ENCODE results near the gene LRAT.
"Not testable (repeated sequence)": the region's sequence is repeated elsewhere in the genome, so short reads cannot be mapped to it uniquely, and the experiment has no call there.

The LRAT gene

DNA sequence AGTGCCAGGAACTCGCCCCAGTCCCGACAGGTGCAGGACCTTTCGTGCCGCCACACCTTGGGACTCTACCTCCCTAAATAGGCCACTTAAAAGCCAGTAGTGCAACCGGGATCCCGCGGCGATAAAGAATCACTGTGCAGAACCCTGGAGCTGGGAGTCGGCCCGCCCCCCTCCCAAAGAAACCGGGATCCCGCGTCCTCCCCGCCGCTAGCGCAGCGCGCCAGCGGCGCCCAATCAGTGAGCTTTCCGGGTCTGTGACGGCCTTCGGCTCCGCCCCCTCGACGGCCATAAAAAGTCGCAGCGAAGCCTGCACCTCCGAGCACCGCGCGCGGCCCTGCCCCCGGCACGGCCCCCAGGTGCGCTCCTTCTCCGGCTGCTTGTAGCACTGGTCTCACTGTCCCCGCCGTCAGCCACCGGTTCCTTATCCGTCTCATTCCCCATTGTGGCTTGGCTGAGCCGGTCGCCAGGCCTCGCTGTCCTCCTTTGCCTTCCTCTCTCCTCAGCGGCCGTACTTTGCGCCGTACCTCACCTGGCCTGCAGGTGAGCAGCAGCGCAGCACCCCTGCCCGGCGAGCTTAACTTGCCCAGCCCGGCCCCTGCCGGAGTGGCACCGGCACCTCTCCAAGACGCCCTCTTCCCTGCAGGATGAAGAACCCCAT is at the start of gene LRAT:
Gene LRAT (plus strand): TSS at position 318 of the 658 bp plus-strand sequence. CDS start 327 bp downstream, at position 645.
- peak; percentile 47 for DNase-seq

DNA sequence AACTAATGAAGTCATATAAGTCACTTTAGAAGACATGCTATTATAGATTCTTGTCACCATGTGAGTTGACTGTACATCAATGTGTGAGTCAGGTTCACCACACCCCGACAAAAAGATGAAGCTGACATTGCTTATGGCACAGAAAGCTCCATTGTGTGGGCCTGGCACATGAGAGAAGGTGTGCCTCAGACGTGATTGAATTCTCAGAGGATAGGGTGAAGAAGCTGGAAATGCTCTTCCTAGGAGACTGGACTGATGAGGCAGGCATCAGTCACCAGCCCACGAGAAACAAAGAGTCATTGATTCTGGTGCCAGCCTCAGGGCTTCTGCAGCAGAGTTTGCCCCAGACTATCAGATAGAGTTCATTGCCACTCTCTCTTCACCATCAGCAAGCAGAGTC is 35.9 kb upstream of the LRAT start:
- no peak for DNase-seq

DNA sequence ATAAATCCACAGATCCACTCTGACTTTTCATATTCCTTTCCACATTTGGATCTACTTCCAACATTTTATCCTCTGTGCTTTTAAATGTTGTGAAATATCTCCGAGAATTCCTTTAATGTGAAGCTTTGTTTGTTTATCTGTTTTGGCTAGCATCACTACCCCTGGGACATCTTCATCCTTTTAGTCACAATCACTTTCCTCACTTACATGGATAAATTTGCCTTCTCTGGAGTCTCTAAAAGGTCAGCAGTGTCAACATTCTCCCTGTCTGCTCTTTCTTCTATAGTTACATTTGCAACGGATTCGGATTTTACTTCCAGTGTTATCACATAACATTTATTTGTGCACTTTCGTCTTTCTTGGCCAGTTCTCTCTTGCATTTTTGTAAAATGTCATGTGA is 34.2 kb upstream of the LRAT start:
- DNase-seq = no peak

DNA sequence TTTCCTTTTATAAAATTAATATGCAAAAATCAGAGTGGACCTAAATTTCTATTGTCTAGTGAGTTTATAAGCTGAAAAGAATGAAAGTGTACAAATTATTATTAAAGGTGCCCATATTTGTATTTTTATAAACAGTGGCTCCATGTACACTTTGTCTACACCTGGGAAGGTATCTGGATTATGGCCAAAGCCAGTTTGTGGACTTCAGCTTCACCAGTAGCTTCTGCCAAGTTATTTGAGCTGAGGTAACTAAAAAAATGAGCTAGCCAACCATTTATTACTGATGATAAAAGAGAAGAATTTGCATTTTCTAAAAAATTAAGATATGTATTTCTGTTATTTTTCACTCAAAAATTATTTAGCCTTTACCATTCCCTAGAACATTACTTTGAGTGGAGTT is 32.3 kb upstream of the LRAT start:
- no peak for DNase-seq

DNA sequence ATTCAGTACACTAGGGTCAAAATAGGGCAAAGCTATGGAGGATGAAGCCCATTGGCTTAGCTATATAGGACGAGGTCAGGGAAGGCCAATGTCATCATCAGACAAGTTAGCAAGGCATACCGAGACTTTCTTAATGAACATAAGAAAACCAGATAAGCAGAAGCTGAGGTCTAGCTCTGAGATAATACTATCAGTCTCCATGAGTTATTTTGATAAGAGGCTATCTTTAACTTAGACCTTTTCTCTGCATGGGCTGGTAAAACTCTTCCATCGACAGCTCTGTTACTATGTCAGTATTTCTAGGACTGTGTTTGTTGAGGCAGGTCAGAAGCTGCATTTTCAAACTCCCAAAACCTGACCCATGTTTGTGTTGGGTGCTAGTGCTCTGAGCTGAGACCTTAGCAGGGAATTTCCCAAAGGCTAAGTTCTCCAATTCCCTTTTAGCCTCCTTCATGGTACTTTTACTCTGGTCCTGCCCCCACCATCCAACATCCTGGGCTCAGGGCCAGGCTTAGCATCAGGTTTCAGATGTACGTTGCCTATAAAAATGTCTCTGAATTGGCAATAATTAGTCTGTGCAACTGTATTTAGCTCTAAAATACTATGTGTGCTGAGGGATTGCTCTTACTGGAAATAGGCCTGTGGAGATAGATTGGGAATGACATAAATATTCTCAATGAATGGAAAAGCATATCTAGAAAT is 29.3 kb upstream of the LRAT start:
- no peak for DNase-seq

DNA sequence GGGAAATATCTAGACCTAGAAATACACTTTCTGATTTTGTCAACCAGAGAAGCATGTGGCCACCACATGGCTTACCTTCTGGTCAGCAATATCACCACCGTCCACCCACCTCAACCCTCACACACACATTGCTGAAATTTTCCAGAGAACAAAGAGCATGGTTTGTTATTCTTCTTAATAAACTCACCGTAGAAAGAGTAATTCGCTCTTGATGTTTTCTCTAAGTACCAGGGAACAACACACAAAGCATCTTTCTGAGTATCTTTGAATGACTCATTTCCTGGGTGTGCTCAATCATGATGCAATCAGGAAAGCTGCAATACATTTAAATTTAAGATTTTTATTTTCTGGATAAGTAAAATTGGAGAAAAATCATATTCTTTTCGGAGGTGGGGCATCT is 24.7 kb upstream of the LRAT start:
- DNase-seq = no peak

DNA sequence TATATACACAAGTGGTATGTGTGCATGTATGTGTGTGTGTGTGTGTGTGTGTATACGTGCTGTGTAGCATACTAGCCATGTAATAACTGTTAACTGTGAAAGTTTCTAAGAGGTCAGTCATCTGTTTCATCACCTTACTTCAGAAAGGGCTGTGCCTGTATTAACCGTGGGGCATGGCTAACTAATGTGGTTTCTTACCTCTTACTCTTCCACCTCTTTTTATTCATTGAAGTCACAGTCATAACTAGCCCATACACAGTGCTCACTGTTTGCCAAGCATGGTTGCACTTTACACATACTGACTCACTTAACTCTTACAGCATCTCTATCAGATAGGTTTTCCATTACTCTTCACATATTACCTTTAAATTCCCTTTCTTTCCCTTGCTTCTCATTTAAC is 23.7 kb upstream of the LRAT start:
- no peak for DNase-seq

DNA sequence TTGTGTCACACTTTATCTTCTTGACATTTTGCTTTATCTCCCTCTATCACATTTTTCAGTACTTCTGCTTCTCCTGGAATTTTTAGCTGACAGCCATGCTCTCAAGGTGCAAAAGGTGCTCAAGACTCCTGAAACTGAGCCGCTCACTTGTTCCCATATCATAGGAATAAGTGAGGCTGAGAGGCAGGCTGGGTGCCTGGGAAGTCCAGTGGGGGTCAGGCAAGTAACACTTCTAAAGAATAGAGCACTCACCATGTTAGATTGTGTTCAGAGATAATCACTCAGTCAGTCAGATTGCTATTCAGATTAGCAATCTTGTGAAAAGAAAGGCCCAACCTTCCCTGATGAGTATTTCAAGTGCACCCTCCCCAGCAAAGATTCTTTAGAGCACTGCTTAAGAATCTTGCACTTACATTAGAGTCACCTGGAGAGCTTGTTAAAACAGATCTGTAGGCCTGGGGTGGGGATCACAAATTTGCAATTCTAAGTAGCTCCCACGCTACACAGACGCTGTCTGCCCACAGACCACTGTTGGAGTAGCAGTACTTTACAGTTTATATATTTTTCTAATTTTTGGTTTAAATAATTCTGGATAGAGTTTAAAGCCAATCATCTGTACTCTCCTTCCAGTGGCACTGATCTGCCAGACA is 23.1 kb upstream of the LRAT start:
- DNase-seq = no peak

DNA sequence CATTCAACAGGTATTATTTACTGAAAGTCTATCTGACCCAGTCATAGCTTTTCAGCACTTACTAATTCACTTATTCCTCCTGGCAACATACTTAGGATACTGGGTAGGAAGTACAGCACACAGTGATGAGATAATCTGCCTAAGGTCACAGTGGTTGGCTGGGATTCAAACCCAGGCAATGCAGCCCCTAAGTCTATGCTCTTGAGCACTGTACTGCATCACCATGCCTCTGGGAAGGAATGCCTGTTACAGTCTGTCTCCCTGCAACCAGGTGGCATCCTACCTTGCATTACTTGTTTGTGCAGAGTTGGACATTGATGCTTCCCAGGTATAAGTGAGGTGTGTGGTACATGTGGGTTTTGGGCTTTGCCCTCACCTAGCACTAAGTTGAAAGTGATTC is 21.5 kb upstream of the LRAT start:
- DNase-seq = no peak

DNA sequence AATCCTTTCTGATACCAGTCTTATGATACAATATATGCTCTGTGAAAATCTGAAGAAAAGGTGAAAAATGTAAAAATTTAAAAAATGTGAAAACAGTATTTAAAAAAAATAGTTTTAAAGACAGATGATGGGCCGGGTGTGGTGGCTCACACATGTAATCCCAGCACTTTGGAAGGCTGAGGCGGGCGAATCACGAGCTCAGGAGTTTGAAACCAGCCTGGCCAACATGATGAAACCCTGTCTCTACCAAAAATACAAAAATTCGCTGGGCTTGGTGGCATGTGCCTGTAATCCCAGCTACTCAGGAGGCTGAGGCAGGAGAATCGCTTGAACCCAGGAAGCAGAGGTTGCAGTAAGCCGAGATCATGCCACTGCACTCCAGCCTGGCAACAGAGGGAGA is 20.2 kb upstream of the LRAT start:
- not testable (repeated sequence) for DNase-seq

DNA sequence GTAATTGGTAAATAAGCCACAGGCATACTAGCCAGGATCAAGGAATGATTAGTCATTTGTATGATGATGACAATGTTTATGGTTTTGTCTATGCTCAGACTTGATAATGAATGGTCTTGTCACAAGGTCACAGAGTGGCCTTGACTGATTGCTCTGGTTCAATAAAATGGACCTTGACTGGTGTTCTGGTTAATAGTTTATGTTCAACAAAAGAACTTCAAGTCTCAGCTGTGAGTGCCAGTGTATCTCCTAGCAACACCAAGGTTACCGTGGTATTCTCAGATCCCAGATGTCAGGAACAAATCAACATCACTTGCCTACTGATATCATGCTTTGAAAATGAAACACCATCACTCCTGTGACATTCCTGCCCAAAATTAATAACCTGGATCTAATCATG is 16.3 kb upstream of the LRAT start:
- DNase-seq = no peak

DNA sequence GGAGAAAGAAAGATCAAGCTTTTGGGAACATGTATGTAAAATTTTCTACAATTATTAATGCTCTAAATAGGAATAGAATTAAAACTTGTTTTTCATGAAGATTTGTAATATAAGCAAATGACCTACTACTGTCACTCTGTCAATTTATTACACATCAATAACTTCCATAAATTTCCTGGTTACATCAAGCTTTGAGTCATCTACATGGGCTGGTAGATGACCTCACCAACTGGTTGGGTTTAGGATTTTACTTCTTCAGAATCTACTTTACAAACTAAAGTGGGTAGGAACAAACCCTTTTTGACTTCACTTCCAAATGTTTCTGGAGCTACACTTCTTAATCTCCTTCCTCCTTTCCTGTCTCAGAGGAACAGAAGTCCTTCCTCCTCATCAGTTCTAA is 12.0 kb upstream of the LRAT start:
- no peak for DNase-seq

DNA sequence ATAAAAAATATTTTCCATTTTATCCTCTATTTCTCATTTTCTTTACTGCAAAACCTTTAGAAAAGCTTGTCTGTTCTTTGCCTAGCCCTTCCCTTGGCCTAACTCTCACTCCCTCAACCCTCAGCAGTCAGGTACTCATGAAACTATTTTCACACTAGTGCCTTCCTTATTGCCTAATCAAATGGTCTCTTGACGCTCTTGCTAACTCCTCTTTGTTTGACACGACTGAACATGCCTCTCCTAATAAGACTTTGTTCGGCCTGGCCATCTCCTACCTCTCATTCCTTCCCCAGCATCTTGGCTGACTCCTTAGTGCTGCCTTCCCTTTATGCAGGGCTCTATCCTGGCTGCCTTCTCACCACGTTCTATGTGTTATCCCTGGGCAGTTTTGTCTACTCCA is 11.1 kb upstream of the LRAT start:
- DNase-seq = no peak

DNA sequence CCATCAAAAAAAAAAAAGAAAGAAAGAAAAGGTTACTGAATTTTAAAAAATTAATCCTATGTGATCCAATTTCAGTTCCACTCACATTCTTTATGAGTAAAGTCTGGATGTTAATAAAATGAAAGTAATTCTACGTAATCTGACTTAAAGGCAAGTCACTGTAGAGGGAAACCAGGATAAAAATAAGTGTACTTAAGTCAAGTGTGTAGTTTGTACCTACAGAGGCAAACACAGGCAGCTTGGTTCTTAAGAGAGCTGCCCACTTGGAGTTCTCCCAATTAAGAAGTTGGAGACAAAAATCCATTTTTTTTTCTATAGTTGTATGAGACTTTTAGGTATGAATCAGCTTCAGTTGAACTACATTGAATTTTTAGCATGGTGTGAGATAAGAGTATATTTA is 7.0 kb upstream of the LRAT start:
- DNase-seq = no peak

DNA sequence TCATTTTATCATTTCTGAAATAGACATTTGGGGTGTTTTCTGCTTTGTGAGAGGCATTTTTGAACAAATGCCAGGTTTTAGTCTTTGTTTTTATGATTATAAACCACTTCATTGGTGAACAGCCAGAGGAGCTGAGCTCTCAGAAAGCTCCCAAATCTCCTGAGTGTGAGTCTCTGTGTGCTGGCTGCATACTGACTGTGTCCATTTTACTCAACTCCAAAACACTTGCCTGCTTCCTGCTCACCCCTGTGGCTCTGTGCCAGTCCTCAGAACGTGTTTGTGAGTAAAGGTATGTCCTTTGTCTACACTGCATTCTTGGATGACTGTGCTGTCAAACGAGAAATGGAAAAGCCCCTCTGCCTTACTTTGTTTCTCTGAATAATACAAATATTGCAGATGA is 5.4 kb upstream of the LRAT start:
- no peak for DNase-seq

DNA sequence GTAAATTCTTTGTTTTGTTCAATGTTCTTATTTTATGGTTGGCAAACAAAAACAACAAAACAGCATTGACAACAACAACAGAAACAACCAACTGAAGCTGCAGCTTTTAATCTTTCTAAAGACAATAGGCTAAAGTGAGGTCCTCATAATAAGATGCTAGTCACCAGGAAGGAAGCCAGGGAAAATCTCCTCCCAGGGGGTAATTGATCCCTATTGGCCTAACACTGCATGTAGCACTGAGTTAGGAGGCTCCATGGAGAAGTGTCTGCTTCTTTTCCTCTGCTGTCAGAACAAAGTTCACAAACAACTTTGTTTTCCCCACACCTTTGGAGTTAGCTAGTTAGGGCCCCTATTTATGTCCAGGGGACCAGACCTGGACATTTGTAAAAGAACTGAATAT is 4.7 kb upstream of the LRAT start:
- no peak for DNase-seq

DNA sequence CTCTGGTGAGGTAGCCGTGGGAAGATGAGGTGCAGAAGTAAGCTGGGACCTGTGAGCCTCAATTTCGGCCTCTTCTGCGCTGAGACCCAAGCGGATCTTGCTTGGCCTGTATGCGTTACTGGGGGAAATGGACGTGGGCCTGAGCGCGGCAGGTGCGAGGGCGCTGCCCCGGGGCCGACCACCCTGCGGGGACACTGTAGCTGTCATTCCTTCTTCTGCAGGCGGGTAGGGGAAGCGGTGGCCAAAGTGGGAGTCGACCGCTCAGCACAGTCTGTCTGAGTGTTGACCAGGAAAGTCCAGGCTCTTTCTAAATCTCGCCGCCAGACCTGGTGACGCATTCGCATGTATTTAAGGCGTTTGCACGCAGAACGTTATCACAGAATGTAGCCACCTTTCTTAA is 3.3 kb upstream of the LRAT start:
- no peak for DNase-seq

DNA sequence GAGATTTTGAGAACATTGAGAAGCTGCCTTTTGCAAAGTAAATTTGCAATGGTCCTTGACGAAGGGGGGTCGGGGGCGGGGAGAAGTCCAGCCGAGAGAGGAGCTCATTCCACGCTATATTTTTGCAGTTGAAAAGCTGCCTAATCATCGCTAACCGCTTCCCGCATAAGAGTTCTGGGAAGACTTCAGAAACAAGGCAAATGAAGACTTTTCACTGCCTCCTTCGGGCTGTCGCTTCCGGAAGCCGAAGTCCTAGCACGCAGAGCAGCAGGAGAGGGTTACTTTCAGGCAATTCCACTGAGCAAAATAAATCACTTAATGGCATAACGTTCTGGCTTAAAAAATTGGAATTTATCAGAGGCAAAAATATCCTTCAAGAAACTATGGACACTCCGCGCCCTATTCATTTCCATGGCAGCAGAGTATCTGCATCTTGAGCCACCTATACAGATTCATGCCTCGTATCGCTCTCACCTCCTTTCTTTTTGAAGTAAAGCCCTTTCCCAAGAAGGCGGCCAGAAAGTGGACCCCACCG is 2.6 kb upstream of the LRAT start:
- DNase-seq = no peak

DNA sequence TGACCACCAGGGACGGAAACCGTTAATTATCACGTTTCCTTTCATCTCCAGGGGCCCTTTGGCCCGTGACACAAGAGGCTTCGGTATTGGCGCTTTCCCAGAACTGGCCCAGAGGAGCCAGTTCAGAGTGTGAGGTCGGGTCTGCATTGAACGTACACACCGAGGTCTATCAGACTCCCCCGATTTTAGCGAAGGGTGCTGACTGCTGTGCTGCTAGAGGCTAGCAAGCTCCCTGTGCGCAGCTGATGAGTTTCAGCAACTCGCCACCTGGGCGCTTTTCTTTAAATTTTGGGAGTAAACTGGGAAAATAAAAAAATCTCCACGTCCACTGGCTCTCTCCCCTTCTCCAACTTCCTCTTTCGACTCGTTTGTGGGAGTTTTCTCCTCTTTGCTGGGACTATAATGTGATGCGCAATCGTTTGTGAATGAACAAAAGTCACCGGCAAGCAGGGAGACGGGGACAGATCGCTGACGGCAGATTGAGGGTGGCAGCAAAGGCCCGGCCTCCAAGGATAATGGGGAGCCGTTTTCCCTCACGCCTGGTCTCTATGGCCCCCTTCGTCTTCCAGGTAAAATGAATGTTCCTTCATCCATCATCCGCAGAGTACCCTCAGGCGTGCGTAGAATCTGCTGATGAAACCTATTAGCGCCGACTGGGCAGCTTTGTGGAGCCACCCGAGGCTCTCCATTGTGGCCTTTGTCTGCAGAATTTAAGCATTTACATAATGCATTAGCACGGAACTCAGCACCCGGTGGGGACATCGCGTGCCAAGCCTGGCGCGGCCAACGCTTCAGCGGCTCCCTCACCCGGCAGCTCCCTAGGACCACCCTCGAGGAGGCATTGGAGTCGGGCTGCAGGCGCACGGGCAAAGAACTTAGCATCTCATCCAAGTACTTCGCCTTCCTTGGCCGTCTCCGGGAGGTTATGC is 1.6 kb upstream of the LRAT start:
- DNase-seq = no peak

DNA sequence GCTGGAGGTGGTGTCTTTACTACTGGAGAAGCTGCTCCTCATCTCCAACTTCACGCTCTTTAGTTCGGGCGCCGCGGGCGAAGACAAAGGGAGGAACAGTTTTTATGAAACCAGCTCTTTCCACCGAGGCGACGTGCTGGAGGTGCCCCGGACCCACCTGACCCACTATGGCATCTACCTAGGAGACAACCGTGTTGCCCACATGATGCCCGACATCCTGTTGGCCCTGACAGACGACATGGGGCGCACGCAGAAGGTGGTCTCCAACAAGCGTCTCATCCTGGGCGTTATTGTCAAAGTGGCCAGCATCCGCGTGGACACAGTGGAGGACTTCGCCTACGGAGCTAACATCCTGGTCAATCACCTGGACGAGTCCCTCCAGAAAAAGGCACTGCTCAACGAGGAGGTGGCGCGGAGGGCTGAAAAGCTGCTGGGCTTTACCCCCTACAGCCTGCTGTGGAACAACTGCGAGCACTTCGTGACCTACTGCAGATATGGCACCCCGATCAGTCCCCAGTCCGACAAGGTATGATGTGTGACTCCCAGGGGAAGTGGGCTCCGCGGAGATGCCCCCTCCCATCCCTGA is 634 bp downstream of the LRAT start:
- no peak for DNase-seq

DNA sequence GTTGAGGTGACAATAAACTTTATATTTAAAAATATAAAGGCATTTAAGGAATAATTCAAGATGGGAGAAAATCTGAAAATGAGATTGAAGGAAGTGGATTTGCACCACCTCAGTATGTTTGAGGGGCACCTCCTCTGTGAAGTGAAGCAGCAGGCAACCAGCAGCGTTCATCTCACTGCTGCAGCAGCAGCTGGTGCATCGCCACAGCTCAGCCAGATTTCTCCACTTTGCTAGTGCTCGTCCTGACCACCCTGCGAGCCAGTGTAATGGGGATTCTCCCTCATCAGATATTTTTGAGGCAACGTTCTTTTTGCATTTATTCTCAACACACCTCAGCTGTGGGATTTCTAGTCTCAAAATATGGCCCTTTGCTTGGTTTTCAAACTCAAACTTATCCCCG is 13.9 kb downstream of the LRAT start:
- no peak for DNase-seq

DNA sequence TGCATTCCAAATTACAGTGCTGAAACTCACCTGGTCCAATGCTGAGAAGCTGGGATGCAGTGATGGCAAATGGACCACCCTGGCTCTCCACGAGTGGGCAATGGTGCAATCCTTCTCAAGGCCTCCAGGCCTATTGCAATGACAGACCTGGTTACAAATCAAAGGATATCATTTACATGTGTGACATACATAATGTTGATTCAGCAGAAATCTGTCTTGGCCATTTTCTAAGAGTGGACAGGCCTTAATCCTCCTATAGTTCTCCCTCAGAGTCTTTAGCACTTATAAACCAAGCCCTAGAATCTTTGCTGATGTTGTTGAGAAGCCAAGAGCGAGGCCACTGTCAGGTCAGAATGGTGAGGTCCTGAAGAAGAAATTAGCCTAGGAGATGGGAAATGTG is 17.1 kb downstream of the LRAT start:
- DNase-seq = no peak

DNA sequence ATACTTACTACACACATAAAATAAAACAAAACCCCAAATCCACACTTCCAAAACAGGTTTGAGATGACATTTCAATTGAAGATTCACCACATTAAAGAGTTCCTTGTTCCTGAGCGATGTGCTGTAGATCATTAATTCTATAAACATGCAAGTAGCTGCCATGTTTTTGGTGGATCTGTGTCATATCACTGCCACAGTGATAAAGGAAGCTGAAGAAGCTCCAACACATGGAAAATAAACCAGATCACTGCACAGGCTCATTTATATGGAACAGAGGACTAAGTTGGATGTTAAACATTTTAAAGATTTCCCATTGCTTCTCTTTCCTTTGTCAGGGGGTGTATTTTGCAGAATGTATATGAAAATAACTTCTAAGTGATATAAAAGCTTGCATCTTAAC is 34.5 kb downstream of the LRAT start:
- DNase-seq = no peak
